H9 (cell line): ENCODE measurements around the gene ARL13A. TPM values are rescaled to one million over a fixed set of nuclear protein-coding genes. Genes with fewer than 3 reads are reported as not detected.

ENCODE experiments used
- DNase-seq: peaks from one replicate; pipeline ENCODE4 v3.0.0-alpha.2; 2017
- H2AFZ ChIP-seq: one replicate; pipeline ENCODE4 v1.6.1; 2013; ENCODE audit warnings: mild to moderate bottlenecking, low read length, control low read depth, moderate library complexity
- H2AK5ac ChIP-seq: 2 replicates; pipeline ENCODE4 v1.6.1; 2013; ENCODE audit warnings: low read length, control low read depth, mixed read lengths; ENCODE audit not compliant: insufficient read length
- H2BK120ac ChIP-seq: one replicate; pipeline ENCODE4 v1.6.1; 2013; ENCODE audit warnings: low read depth, mild to moderate bottlenecking, low read length, control low read depth, inconsistent platforms; ENCODE audit not compliant: poor library complexity, severe bottlenecking
- H2BK12ac ChIP-seq: 2 replicates; pipeline ENCODE4 v1.6.1; 2013; ENCODE audit warnings: low read length, control low read depth, mixed read lengths, low read depth; ENCODE audit not compliant: insufficient read length
- H2BK15ac ChIP-seq: 2 replicates; pipeline ENCODE4 v1.6.1; 2013; ENCODE audit warnings: low read depth, low read length, control low read depth
- H2BK20ac ChIP-seq: one replicate; pipeline ENCODE4 v1.6.1; 2013; ENCODE audit warnings: low read depth, mild to moderate bottlenecking, low read length, control low read depth, inconsistent platforms; ENCODE audit not compliant: poor library complexity, severe bottlenecking
- H2BK5ac ChIP-seq: 2 replicates; pipeline ENCODE4 v1.6.1; 2013; ENCODE audit warnings: low read length, control low read depth, mixed read lengths; ENCODE audit not compliant: insufficient read length
- H3K14ac ChIP-seq: 2 replicates; pipeline ENCODE4 v1.6.1; 2013; ENCODE audit warnings: low read length, control low read depth; ENCODE audit not compliant: insufficient read depth
- H3K18ac ChIP-seq: 2 replicates; pipeline ENCODE4 v1.6.1; 2013; ENCODE audit warnings: low read depth, mild to moderate bottlenecking, mixed read lengths, low read length, control low read depth; ENCODE audit not compliant: insufficient read length
- H3K23ac ChIP-seq: 2 replicates; pipeline ENCODE4 v1.6.1; 2013; ENCODE audit warnings: low read length, control low read depth, mixed read lengths, low read depth; ENCODE audit not compliant: insufficient read length
- H3K23me2 ChIP-seq: 2 replicates; pipeline ENCODE4 v1.6.1; 2013; ENCODE audit warnings: low read depth, mild to moderate bottlenecking, mixed read lengths, low read length, control low read depth; ENCODE audit not compliant: insufficient read length, poor library complexity, severe bottlenecking
- H3K27ac ChIP-seq: 2 replicates; pipeline ENCODE4 v1.5.1; 2013; ENCODE audit warnings: low read length, control low read depth, mixed read lengths, low read depth; ENCODE audit not compliant: insufficient read length
- H3K27me3 ChIP-seq: 2 replicates; pipeline ENCODE4 v1.6.1; 2013; ENCODE audit warnings: low read length, control low read depth, inconsistent platforms; ENCODE audit not compliant: insufficient read depth
- H3K4ac ChIP-seq: 2 replicates; pipeline ENCODE4 v1.6.1; 2013; ENCODE audit warnings: low read depth, mild to moderate bottlenecking, control low read depth, inconsistent platforms, low read length, moderate library complexity
- H3K4me1 ChIP-seq: 2 replicates; pipeline ENCODE4 v1.6.1; 2013; ENCODE audit warnings: low read length, control low read depth, inconsistent platforms; ENCODE audit not compliant: insufficient read depth
- H3K4me2 ChIP-seq: 2 replicates; pipeline ENCODE4 v1.6.1; 2013; ENCODE audit warnings: low read length, control low read depth, mixed read lengths; ENCODE audit not compliant: insufficient read length, insufficient read depth
- H3K56ac ChIP-seq: 2 replicates; pipeline ENCODE4 v1.6.1; 2013; ENCODE audit warnings: low read depth, mild to moderate bottlenecking, mixed read lengths, low read length, control low read depth; ENCODE audit not compliant: insufficient read length
- H3K79me1 ChIP-seq: 2 replicates; pipeline ENCODE4 v1.6.1; 2013; ENCODE audit warnings: low read depth, mild to moderate bottlenecking, moderate library complexity, low read length, control low read depth, inconsistent platforms; ENCODE audit not compliant: insufficient read depth, poor library complexity, severe bottlenecking
- H3K79me2 ChIP-seq: 2 replicates; pipeline ENCODE4 v1.6.1; 2013; ENCODE audit warnings: low read length, control low read depth, inconsistent platforms; ENCODE audit not compliant: insufficient read depth
- H3K9ac ChIP-seq: 2 replicates; pipeline ENCODE4 v1.6.1; 2013; ENCODE audit warnings: low read length, control low read depth, mixed read lengths; ENCODE audit not compliant: insufficient read length; ENCODE audit errors: extremely low read depth
- H3K9me3 ChIP-seq: one replicate; pipeline ENCODE4 v1.6.1; 2013; ENCODE audit warnings: low read depth, low read length, inconsistent platforms; ENCODE audit not compliant: control insufficient read depth
- H3T11ph ChIP-seq: one replicate; pipeline ENCODE4 v1.6.1; 2013; ENCODE audit warnings: mild to moderate bottlenecking, low read length, control low read depth, inconsistent platforms
- H4K20me1 ChIP-seq: one replicate; pipeline ENCODE4 v1.6.1; 2013; ENCODE audit not compliant: control insufficient read depth, insufficient read length, insufficient read depth
- H4K5ac ChIP-seq: 2 replicates; pipeline ENCODE4 v1.6.1; 2013; ENCODE audit warnings: low read depth, mild to moderate bottlenecking, mixed read lengths, low read length, control low read depth; ENCODE audit not compliant: insufficient read length
- H4K8ac ChIP-seq: replicated peaks from 2 replicates; pipeline ENCODE4 v1.6.1; 2013; ENCODE audit warnings: low read length, control low read depth, mixed read lengths, low read depth; ENCODE audit not compliant: insufficient read length
- H4K91ac ChIP-seq: 2 replicates; pipeline ENCODE4 v1.6.1; 2013; ENCODE audit warnings: low read depth, mild to moderate bottlenecking, moderate library complexity, mixed read lengths, low read length, control low read depth; ENCODE audit not compliant: insufficient read length
- H3K27ac Mint-ChIP-seq, 3 experiments: 2 replicates in 2 of 3; 3 replicates in 1 of 3; pipeline ENCODE4 v1.8.0; 2020 to 2021; ENCODE audit warnings: mixed read lengths in 3 of 3, mild to moderate bottlenecking in 1 of 3, moderate library complexity in 1 of 3
- H3K27me3 Mint-ChIP-seq: 2 replicates; pipeline ENCODE4 v1.8.0; 2021; ENCODE audit warnings: low read depth, mild to moderate bottlenecking, moderate library complexity, mixed read lengths
- H3K36me3 Mint-ChIP-seq, 3 experiments: 2 replicates in 2 of 3; 3 replicates in 1 of 3; pipeline ENCODE4 v1.8.0; 2020 to 2021; ENCODE audit warnings: low read depth in 3 of 3, mixed read lengths in 3 of 3; ENCODE audit not compliant: insufficient read depth in 1 of 3
- H3K4me1 Mint-ChIP-seq, 2 experiments: 2 replicates each; pipeline ENCODE4 v1.8.0; 2020; ENCODE audit warnings: mixed read lengths in 2 of 2
- H3K4me3 Mint-ChIP-seq, 2 experiments: 2 replicates in 1 of 2; 3 replicates in 1 of 2; pipeline ENCODE4 v1.8.0; 2020 to 2021; ENCODE audit warnings: mild to moderate bottlenecking in 2 of 2, mixed read lengths in 2 of 2, moderate library complexity in 1 of 2
- H3K9me3 Mint-ChIP-seq, 2 experiments: 2 replicates in 1 of 2; 3 replicates in 1 of 2; pipeline ENCODE4 v1.8.0; 2020; ENCODE audit warnings: mild to moderate bottlenecking in 2 of 2, mixed read lengths in 2 of 2, moderate library complexity in 1 of 2
- WGBS: extraction: QIAGEN DNeasy Blood & Tissue Kit; methylation state at CpG from one replicate; pipeline ENCODE4 v1.1.7; 2013; ENCODE audit warnings: missing lambda C conversion rate, low lambda C conversion rate, mixed read lengths; ENCODE audit not compliant: insufficient read length; ENCODE audit errors: extremely low coverage; 5-methylcytosine and 5-hydroxymethylcytosine counted together
- total RNA-seq: library from RNA; stranded (reverse); gene quantifications from 2 replicates; pipeline ENCODE4 v1.2.1, GENCODE V29; 2021
- TF ChIP-seq, protein P1 (sequence below): fragments of 200-600 bp; sonication (generic); conservative IDR thresholded peaks from 3 replicates; pipeline ENCODE4 v1.8.0; 2021; ENCODE audit warnings: antibody characterized with exemption, mild to moderate bottlenecking

Gene ARL13A
- total RNA-seq, 1 experiment from 2014 or later: not detected

DNA sequence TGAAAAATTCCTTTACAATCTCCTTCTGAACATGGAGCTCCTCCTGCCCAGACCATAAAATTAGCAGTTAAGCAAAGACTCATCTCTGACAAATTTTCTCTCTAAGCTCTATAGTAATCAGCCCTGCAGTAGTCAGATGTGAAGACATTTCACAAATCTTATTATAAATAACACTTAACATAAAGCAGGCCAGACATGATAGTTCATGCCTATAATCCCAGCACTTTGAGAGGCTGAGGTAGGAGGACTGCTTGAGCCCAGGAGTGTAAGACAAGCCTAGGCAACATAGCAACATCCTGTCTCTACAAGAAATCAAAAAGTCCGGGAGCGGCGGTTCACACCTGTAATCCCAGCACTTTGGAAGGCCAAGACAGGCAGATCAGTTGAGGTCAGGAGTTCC is 52.5 kb downstream of the ARL13A start:
- peaks cover 21 to 62% (median 50%) of the 10 kb centered on the region in 3 experiments for H3K36me3 Mint-ChIP-seq
- TF ChIP-seq, protein P1, sequence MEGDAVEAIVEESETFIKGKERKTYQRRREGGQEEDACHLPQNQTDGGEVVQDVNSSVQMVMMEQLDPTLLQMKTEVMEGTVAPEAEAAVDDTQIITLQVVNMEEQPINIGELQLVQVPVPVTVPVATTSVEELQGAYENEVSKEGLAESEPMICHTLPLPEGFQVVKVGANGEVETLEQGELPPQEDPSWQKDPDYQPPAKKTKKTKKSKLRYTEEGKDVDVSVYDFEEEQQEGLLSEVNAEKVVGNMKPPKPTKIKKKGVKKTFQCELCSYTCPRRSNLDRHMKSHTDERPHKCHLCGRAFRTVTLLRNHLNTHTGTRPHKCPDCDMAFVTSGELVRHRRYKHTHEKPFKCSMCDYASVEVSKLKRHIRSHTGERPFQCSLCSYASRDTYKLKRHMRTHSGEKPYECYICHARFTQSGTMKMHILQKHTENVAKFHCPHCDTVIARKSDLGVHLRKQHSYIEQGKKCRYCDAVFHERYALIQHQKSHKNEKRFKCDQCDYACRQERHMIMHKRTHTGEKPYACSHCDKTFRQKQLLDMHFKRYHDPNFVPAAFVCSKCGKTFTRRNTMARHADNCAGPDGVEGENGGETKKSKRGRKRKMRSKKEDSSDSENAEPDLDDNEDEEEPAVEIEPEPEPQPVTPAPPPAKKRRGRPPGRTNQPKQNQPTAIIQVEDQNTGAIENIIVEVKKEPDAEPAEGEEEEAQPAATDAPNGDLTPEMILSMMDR: no peak
- Histone ChIP-seq H3K56ac (no peak overlapping the region), H3T11ph (no peak overlapping the region), H2BK5ac (no peak overlapping the region), H3K4me2 (no peak overlapping the region), H3K27me3 (no peaks in the 10 kb centered on the region), H3K79me1 (no peaks in the 10 kb centered on the region), H2AFZ (no peak overlapping the region), H4K20me1 (no peaks in the 10 kb centered on the region), H3K9ac (no peak overlapping the region), H3K14ac (no peak overlapping the region), H2BK15ac (no peak overlapping the region), H3K79me2 (no peaks in the 10 kb centered on the region), H3K4ac (no peak overlapping the region), H3K9me3 (peaks cover 38% of the 10 kb centered on the region), H3K18ac (no peak overlapping the region), H3K4me1 (no peaks in the 10 kb centered on the region), H2AK5ac (no peak overlapping the region), H2BK120ac (no peak overlapping the region), H3K23me2 (no peaks in the 10 kb centered on the region), H4K91ac (no peak overlapping the region), H4K5ac (no peak overlapping the region), H3K23ac (no peak overlapping the region), H2BK12ac (no peak overlapping the region), H2BK20ac (no peak overlapping the region), H4K8ac (no peak overlapping the region), H3K27ac (no peak overlapping the region)
- peaks cover 58 to 64% of the 10 kb centered on the region in 2 experiments for H3K9me3 Mint-ChIP-seq
- no peak for DNase-seq
- no peak overlapping the region for H3K27ac Mint-ChIP-seq
- H3K4me3 Mint-ChIP-seq: no peak overlapping the region
- H3K4me1 Mint-ChIP-seq: no peaks in the 10 kb centered on the region
- H3K27me3 Mint-ChIP-seq: no peaks in the 10 kb centered on the region
- WGBS: no CpG with 5 or more reads among the region's 3 CpGs
